ENCODE measurements around the gene CDH10. TPM values are rescaled to one million over a fixed set of nuclear protein-coding genes. Genes with fewer than 3 reads are reported as not detected.

Gene CDH10
- total RNA-seq, 2 experiments from 2014 or later = not detected

DNA sequence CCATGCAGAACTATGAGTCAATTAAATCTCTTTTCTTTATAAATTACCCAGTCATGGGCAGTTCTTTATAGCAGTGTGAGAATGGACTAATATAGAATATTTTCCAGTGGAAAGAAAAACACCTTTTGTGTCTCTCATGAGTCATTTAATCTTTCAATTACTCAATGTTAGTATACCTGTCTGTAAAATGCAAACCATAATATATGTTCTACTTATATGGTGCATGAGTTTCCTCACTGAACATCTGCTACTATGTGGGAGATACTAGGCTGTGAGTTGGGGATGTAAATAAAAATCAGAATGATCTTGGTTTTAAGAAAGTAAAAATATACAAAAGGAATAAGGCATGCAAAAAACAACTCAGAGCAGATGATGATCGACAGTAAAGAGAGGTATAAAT lies 15.0 kb downstream of the CDH10 start:
- H3K4me1 ChIP-seq (ENCODE audit: insufficient read depth, low read length, poor library complexity, severe bottlenecking) = no peaks in the 10 kb centered on the region
- no peak overlapping the region for H3K4me3 ChIP-seq (ENCODE audit: low read depth, low read length, poor library complexity, severe bottlenecking)
- no peaks in the 10 kb centered on the region for H3K36me3 ChIP-seq (ENCODE audit: insufficient read depth, low read length)
- no peak overlapping the region for H3K4me2 ChIP-seq (ENCODE audit: low read length)
- H2AFZ ChIP-seq (ENCODE audit: low read length) = no peak overlapping the region
- no peaks in the 10 kb centered on the region for H4K20me1 ChIP-seq (ENCODE audit: insufficient read depth, low read length)
- DNase-seq (ENCODE audit: low spot score) = no peak
- no peaks in the 10 kb centered on the region for H3K79me2 ChIP-seq (ENCODE audit: insufficient read depth, low read depth, low read length)
- no peak overlapping the region for H3K27ac ChIP-seq (ENCODE audit: low read depth, low read length, poor library complexity, severe bottlenecking)
- H3K9me2 ChIP-seq (ENCODE audit: insufficient read depth, low read length) = no peaks in the 10 kb centered on the region
- H3K9me3 ChIP-seq (ENCODE audit: low read length) = no peaks in the 10 kb centered on the region
- TF ChIP-seq, protein P1, sequence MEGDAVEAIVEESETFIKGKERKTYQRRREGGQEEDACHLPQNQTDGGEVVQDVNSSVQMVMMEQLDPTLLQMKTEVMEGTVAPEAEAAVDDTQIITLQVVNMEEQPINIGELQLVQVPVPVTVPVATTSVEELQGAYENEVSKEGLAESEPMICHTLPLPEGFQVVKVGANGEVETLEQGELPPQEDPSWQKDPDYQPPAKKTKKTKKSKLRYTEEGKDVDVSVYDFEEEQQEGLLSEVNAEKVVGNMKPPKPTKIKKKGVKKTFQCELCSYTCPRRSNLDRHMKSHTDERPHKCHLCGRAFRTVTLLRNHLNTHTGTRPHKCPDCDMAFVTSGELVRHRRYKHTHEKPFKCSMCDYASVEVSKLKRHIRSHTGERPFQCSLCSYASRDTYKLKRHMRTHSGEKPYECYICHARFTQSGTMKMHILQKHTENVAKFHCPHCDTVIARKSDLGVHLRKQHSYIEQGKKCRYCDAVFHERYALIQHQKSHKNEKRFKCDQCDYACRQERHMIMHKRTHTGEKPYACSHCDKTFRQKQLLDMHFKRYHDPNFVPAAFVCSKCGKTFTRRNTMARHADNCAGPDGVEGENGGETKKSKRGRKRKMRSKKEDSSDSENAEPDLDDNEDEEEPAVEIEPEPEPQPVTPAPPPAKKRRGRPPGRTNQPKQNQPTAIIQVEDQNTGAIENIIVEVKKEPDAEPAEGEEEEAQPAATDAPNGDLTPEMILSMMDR (conservative IDR thresholded peaks at IDR 0.05; ENCODE audit: low read length) = no peak
- TF ChIP-seq EZH2phosphoT487 (IDR thresholded peaks at IDR 0.05; ENCODE audit: borderline replicate concordance, low read depth, low read length) = no peak
- CTCF ChIA-PET (ENCODE audit: unreplicated experiment) = no interaction called here
- intact Hi-C loops (cut with micrococcal nuclease; ENCODE audit: unreplicated experiment) = no loop called here
- POLR2A ChIA-PET = no interaction called here
- BruUV-seq (replicated peaks) = no TSS peak

DNA sequence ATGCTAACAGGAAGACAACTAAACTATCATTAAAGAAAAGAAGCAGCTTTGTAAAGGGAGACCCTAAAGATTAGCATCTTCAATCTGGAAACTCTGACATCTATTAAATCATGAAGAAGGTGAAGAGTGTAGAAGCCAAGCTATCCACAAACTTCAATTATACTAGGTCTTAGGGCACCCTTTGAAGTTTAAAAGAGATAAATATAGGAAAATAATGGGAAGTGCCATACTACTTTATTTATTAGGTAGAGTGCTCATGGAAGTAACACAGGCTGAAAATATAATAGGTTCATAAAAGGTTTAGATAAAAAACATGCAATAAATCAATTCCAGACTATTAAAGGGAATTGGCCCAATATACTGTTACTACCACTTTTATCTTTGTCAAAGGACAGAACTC lies 19.9 kb downstream of the CDH10 start:
- TF ChIP-seq, protein P1 (conservative IDR thresholded peaks at IDR 0.05; ENCODE audit: low read length) = no peak
- no peak for TF ChIP-seq EZH2phosphoT487 (IDR thresholded peaks at IDR 0.05; ENCODE audit: borderline replicate concordance, low read depth, low read length)
- no peak overlapping the region for H3K27ac ChIP-seq (ENCODE audit: low read depth, low read length, poor library complexity, severe bottlenecking)
- H3K4me1 ChIP-seq (ENCODE audit: insufficient read depth, low read length, poor library complexity, severe bottlenecking) = no peaks in the 10 kb centered on the region
- no peak overlapping the region for H2AFZ ChIP-seq (ENCODE audit: low read length)
- H3K4me3 ChIP-seq (ENCODE audit: low read depth, low read length, poor library complexity, severe bottlenecking) = no peak overlapping the region
- ChIA-PET POLR2A (no interaction called here), CTCF (ENCODE audit: unreplicated experiment) (no interaction called here)
- no peaks in the 10 kb centered on the region; the same call in 1 of the 2 replicates for H3K9me2 ChIP-seq (ENCODE audit: insufficient read depth, low read length)
- no peaks in the 10 kb centered on the region for H3K36me3 ChIP-seq (ENCODE audit: insufficient read depth, low read length)
- no peaks in the 10 kb centered on the region for H4K20me1 ChIP-seq (ENCODE audit: insufficient read depth, low read length)
- intact Hi-C loops (cut with micrococcal nuclease; ENCODE audit: unreplicated experiment) = no loop called here
- DNase-seq (ENCODE audit: low spot score) = no peak
- no peaks in the 10 kb centered on the region for H3K9me3 ChIP-seq (ENCODE audit: low read length)
- no TSS peak for BruUV-seq (replicated peaks)
- H3K79me2 ChIP-seq (ENCODE audit: insufficient read depth, low read depth, low read length) = no peaks in the 10 kb centered on the region
- no peak overlapping the region for H3K4me2 ChIP-seq (ENCODE audit: low read length)

DNA sequence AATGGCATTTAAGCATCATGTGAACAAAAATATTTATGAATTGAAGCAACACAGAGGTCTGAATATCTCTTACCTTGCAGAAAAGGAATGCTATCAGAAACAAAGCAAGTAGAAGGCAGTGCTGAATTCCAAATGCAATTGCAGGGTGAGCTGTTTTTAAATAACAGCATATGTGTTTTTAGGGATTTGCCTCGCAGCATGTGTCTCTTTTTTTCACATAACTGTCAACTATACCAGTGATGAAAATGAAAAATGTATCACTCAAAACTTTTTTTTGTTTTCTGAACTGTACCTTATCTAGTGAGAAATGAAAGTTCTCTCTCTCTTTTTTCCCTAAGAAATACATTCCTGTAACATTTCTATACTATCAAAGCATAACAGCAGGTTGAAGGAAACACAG lies 21.2 kb downstream of the CDH10 start:
- CTCF ChIA-PET (ENCODE audit: unreplicated experiment) = no interaction called here
- no peak for TF ChIP-seq EZH2phosphoT487 (IDR thresholded peaks at IDR 0.05; ENCODE audit: borderline replicate concordance, low read depth, low read length)
- TF ChIP-seq, protein P1 (conservative IDR thresholded peaks at IDR 0.05; ENCODE audit: low read length) = no peak
- Histone ChIP-seq H3K4me3 (ENCODE audit: low read depth, low read length, poor library complexity, severe bottlenecking) (no peak overlapping the region), H2AFZ (ENCODE audit: low read length) (no peak overlapping the region), H3K4me2 (ENCODE audit: low read length) (no peak overlapping the region), H3K9me3 (ENCODE audit: low read length) (no peaks in the 10 kb centered on the region), H3K27ac (ENCODE audit: low read depth, low read length, poor library complexity, severe bottlenecking) (no peak overlapping the region), H3K4me1 (ENCODE audit: insufficient read depth, low read length, poor library complexity, severe bottlenecking) (no peaks in the 10 kb centered on the region), H4K20me1 (ENCODE audit: insufficient read depth, low read length) (no peaks in the 10 kb centered on the region), H3K9me2 (ENCODE audit: insufficient read depth, low read length) (no peaks in the 10 kb centered on the region; the same call in 1 of the 2 replicates), H3K36me3 (ENCODE audit: insufficient read depth, low read length) (no peaks in the 10 kb centered on the region), H3K79me2 (ENCODE audit: insufficient read depth, low read depth, low read length) (no peaks in the 10 kb centered on the region)
- POLR2A ChIA-PET = no interaction called here
- DNase-seq (ENCODE audit: low spot score) = no peak
- BruUV-seq (replicated peaks) = no TSS peak
- intact Hi-C loops (cut with micrococcal nuclease; ENCODE audit: unreplicated experiment) = no loop called here
